Fibroblast of peridontal ligament (primary cell): ENCODE measurements around the gene ACTN1.

Experiments used
- DNase-seq: peaks from one replicate; pipeline ENCODE4 v3.0.0-alpha.2; 2010; ENCODE audit errors: extremely low read depth

The ACTN1 gene

DNA sequence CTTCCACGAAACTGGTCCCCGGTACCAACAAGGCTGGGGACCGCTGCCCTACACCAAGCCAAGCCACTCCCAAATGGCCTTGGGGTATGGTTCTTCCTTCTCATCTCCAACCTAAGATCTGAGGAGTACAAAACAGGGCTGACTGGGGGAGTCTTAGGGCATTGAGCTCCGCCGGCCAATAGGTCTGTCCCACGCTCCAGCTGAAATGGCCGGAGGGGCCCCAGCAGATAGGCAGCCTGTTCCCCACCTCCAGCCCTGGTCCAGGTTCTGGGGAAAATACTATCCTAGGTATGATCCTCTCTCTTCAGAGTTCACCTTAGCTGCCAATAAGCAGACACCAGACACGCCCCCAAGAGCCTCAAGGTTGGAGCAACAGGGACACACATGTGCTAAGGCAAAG, 90.2 kb downstream of the ACTN1 start:
- DNase-seq: no peak

DNA sequence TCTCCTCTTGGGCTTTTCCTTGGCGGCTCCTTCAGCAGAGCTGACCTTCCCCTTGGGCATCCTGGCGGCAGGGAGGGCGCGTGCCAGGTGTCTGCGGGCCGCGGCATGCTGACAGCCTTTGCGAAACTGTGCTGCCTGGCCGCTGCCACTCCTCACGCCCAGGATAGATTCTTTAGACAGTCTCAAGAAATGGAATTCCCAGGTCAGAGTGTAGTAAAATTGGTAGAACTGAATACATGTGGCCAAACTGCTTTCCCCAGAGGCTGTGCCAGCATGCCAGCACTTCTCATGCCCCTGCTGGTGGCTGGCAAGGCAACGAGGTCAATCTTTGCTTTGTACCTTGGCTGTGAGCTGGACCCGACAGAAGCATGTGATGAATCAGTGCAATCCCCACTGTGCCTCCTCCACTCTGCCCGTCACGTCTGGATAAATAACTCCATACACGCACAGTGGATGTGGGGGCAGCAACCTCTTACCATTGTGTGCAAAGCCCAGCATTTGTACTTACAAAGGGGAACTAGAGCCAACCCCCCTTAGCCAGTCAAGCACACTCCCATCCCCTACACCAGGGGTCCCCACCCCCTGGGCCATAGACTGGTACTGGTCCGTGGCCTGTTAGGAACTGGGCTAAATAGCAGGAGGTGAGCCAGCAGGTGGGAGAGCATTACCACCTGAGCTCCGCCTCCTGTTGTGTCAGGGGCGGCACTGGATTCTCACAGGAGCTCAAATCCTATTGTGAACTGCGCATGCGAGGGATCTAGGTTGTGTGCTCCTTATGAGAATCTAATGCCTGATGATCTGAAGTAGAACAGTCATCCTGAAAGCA, 90.9 kb downstream of the ACTN1 start:
- DNase-seq: no peak

DNA sequence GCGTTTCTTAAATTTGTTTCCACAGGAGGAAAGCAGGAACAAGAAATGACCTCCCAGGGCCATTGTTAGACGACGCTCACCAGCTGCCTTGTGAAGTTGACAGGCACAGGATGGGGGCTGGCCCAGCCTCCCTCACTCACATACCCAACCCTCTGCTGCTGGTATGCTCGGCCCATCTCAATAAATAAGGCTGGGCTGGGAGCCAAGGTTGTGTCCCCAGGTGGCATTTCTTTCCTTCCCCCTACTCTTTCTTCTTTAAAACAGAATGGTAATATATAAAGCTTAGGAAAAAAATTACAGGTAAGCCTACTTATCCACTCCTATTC, 93.0 kb downstream of the ACTN1 start:
- DNase-seq: no peak

DNA sequence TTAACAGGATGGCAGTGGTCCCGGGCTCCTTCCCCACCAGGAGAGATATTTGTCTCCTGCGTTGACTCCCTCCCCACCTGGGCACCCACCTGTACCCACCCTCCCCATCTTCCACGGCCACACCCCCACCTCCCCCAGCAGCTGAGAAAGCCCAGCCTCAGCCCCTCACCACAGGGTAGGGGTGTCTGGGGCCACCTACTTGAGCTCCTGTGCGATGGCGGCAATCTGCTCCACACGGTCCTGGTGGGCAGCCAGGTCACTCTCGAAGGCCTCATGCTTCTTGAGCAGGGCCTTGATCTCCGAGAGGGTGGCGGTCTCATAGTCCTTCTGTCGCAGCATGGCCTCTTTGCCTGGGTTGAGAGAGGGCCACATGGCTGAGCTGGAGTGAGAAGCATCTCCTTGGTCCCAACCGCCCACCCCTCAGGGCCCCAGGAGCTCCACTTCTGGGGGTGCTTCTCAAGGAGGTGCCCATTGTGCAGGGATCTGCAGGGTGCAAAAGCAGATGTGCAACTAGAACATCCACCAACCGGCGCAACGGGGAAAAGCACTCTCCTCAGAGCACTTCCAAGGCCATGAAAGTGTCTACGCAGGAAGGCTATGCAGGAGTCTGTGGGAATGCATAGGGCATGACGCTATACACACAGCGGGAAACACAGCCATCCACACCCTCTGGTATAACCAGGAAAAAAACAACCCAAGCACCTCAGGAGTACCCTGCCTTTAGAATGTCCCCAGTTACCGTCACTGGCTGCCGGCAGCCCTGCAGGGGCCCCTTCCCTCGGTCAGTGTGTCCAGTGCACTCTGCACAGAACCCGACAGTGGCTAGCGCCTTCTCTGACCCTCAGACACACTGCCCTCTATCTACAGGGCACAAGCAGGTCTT, 93.6 kb downstream of the ACTN1 start:
- no peak for DNase-seq

DNA sequence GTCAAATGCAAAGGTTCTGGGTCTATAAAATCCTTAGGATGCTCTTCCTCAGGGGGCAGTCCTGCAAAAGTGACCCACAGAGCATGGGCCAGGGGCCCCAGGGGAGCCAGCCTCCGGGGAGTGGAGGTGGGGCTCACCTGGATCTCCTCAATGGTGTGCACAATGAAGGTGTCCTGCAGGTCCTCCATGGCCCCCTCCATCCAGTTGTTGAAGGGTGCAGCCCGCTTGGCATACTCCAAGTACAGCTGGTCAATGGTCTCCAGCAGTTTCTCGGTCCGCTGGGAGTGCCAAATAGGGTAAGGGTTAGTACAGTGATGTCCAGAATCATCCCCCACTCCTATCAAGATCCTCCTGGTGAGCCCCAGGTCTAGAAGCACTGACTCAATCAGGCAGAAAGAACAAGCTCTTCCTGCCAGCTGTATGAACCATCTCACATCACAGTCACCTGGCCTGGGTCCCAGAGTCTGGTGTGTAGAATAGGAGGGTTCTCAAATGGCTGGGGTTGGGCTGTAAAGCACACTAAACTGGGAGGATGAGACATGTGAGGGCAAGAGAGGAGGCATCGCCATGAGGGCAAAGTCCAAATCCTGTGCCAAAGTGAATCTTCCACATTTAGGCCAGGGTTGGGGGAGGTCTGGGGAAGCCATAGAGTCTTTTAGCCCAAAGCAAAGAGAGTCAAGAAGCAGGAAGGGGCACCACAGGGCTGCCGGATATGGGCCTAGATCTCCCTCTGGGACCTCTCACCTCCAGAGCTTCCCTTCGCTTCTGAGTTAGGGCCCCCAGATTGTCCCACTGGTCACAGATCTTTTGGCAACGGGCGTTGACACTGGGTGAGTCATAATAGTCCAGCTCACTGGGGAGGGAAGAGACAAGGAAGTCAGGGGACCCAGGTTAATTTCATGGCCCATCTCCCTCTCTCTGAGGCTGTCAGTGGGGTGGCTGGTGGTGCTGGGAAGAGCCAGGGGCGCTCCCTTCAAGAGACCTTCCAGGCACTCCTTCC, 94.8 kb downstream of the ACTN1 start:
- DNase-seq: peak; percentile 91

DNA sequence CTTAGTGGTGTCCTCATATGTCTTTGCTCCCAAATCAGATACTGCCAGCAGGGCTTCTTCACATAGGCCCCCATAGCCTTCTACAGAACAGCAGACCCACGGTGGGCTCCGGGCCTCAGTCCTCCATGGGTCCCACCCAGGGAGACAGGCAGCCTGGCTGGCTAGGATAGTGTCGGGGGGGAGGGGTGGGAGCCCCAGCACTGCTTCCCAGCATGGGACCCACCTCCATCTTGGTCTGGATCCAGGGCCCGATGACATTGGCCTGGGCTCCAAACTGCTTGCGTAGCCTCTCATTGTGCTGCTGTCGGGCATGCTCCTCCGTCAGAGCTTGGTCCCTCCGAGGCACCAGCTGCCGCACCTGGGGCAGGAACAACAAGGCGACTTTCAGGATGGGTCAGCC, 96.9 kb downstream of the ACTN1 start:
- no peak for DNase-seq

DNA sequence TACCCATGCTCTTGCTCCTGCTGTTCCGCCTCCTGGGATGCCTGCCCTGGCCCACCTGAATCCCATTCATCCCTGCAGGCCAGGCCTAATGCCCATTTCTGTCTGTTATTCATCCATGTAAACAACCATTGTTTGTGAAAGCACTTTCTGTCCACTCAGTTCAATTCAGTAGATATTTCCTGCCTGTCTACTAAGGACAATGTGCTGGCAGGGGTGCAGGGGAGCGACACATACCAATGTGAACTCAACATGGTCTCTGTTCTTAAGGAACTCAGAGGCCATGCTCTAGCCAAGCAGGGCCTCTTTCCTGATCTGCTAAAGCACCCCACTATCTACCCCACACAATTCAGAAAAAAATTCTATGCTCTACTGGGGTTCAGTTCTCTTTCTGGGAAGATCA, 97.7 kb downstream of the ACTN1 start:
- no peak for DNase-seq

DNA sequence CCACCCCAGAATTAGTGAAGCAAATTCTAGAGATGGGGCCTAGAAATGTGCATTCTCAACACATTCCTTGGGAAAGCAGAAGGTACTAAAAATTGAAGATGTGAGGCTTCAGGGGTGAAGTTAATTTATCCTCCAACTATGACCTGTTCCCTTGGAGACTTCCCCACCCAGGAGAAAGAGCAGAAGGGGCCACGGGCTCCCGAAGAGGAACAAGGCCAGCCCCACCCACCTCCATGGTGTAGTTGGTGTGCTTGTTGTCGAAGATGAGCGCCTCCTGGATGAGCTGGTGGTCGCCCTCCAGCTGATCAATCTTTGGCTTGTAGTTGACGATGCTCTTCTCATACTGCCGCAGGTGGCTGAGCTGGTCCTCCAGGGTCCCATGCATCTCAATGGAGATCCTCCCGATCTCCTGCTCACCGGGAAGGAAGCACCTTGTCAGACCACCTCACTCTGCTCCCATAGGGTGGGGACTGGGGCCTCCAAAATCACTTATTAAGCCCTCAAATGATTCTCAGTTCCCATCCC, 98.5 kb downstream of the ACTN1 start:
- no peak for DNase-seq

DNA sequence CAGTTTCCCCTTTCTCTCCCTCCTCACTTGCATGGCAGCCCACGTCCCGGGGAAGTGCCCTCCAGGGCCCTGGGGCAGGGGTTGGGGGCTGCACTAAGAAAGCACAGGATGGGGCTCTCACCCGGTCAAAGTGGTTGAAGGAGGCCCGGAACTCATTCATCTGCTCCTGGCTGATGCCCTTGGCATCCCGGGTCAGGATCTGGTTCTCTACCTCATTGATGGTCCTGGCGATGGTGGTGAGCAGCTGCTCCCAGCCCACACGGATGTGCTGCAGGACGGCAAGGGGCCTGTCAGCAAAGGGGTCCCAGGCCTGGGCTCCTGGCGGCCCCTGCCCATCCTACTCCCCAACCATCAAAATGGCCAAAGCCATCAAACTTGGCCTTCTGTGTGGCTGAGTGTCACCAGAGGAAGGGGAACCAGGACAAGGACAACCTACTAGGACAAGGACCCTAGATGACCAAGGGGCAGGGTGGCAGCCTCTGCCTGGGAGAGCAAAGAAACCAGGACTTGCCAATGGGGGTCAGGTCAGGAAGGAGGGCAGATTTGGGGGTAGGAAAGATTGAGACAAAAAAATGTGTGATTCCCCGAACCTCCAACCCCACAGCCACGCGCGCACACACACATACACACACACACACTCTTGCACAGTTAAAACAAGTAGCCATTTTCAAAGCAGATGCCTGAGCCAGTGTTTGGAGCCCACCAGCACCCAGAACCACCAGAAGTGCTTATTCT, 99.1 kb downstream of the ACTN1 start:
- no peak for DNase-seq

DNA sequence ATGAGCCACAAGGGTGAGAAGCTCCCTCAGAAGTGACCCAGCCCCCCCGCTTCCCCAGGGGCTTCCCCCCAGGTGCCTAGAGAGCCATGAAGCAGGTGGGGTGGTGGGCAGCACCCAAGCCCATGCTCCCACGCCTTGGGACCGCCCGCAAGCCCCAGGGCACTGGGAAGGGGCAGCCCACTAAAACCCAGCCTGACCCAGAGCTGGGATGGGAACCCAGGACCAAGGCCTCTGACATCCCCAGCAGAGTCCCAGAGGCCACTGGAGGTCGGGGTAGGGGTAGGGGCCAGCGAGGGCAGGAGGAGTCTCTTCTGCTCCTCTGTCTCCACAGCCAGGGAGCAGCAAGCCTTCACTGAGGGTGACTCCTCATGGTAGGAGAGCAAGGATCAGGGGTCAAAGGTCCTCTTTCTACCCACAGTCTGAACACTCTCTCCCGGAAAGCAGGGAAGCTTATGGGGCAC, 99.8 kb downstream of the ACTN1 start:
- DNase-seq: no peak

DNA sequence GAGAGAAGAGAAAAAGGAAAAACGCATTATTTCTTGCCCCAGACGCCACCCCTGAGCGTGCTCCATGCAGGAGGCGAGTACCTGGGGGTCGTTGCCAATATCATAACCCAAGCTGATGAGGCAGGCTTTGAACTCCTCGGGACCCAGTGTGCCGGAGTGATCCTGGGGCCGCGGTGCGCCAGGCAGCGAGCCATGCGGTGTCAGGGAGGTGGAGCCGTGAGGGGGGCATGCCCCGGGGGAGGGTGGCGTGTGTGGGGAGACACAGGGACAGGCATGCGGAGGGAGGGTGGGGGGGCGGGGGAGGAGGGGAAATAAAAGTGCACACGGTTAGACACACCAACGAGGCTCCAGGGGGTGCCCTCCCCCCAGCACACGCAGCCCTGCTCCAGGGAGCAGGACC, 100.2 kb downstream of the ACTN1 start:
- DNase-seq: no peak

DNA sequence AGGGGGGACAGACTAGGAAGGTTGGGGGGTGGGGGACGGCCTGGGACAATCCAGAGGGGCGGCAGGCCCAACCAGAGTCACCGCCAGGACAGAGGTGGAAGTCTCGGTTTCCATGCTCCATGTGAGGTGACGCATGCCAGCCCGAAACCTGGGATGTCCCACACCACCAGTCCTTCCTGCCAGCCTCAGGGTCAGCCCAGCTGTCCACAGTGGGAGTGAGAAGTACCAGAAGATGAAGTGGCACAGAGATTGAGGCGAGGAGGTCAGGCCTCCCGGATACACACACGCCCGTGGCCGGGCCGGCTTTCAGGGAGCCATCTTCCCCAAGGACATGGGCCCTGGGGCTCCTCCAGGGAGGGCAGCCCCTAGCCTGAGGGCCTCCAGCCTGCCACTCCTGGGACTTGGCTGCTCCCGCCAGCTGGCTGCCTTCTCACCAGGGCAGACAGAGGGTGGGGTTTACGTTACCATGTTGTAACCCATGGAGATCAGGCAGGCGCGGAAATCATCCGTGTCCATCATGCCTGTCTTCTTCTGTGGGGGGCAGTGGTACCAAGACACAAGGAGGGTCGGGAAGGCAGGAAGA, 101.0 kb downstream of the ACTN1 start:
- DNase-seq: no peak

DNA sequence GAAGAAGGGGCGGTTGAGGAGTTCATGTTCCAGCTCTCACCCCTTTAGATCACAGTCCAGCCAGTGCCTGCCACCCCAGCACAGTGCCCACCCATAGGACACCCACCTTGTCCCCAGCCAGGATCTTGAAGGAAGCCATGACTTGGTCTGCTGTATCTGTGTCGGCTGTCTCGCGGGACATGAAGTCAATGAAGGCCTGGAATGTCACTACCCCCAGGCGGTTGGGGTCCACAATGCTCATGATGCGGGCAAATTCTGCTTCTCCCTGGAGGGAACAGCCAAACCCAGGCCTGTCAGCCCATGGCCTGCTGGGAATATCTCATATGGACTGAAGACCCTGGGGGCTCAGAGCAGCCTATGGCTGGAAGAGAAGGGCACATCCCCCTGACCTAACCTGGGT, 102.1 kb downstream of the ACTN1 start:
- DNase-seq: no peak

DNA sequence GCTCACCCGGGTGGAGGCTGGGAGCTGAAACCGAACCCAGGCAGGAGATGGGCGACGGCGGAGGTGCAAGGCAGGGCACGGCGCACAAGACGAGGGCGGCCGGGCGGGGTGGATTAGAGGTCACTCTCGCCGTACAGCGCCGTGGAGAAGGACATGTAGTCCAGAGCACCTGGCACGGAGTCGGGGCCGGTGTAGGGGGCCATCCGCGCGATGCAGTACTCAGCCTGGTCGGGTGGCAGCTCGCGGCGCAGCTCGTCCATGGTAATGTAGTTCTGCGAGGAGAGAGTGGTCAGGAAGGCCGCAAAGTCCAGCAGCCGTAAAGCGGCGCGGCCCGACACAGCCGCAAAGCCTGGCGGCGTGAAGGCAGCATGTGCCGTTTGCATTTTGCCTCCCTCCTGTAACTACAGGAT, 104.4 kb downstream of the ACTN1 start:
- no peak for DNase-seq

DNA sequence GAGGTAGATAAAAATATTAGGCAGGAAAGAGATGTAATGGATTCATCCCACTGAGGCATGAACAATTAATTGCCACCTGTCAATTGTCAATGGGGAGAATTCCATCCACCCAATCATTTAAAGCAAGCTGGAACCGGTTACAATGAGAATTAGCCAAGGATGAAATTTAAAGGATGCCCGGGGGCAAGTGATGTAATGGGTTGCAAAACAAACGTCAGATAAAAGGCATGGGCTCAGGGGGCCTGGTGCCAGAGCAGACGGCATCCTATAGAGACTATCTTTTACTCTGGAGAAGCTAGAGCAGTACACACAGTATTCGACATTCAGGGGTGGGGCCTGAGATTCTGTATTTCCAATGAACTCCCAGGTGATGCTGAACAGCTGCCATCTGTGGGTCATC, 105.7 kb downstream of the ACTN1 start:
- no peak for DNase-seq

DNA sequence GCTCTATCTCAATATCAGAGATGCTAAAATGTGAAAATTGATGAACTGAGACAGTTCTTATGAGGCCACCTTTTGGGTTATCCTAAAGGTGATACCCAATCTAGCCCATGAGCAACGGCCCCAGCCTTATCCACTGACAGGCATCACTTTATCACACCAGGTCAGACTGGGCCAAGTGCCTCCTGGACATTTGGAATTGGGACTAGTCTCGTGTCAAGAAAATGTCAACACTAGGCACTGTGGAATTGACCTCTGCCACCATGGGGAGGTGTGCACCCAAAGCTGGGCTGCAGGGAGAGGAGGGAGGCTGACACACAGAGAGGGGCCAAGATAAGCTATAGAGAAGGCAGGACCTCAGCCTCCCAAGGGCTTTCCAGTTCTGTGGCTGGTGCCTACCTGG, 107.7 kb downstream of the ACTN1 start:
- no peak for DNase-seq

DNA sequence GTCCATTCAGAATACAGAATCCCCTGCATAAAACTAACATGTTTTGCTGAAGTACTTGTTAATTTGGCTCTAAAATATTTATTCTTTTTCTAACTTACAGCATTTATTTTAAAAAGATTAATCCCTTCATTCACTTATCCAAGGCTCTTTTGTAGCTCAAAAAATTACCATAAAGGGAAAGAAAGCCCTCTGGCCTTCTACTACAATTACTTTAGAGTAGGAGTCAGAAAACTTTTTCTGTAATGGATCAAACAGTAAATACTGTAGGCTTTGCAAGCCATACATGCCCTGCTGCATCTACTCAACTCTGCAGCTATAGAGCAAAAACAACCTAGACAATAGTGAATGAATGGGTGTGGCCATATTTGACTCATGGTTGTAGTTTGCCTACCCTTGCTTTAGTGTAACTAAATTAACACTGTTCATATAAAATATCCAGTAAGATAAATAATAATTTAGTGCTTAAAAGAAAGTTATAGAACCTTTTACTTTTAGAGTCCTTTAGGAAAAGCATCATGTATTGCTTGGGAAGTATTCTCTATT, 112.0 kb downstream of the ACTN1 start:
- no peak for DNase-seq

DNA sequence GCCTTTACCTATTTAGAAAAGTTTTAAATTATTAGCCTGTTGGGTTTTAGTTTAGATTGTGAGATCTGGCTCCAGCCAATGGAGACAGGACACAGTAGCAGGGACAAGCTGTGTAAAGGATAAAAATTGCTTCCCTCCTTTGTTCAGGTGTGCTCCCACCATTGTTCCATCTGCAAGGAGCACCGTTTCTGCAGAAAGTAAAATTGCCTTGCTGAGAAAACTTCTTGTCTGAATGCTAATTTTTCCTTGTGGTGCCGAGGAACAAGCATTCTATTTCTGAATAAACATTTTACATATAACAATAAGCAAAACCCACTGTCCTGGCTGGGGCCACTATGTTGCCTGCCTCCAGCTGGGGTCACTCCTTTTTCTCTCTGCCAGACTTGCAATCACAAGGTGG, 113.6 kb downstream of the ACTN1 start:
- no peak for DNase-seq

DNA sequence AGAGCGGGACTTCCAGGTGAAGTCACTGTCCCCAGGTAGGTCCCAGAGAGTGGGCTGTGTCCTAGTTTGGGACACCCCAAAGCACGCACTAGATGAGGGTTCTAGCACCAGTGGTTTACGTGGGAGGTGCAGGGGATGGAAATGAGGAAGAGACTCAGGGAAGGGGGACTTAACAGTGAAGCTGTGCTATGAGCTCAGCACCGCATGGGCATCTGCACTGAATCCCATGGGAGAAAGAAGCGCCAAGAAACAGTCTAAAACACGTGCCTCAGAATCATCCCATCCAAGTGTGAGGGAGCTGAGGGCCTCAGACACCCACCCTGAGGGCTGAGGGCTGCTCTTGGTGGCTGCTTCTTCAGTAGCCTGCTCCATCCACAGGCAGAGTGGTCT, 114.7 kb downstream of the ACTN1 start:
- DNase-seq: peak; percentile 48

DNA sequence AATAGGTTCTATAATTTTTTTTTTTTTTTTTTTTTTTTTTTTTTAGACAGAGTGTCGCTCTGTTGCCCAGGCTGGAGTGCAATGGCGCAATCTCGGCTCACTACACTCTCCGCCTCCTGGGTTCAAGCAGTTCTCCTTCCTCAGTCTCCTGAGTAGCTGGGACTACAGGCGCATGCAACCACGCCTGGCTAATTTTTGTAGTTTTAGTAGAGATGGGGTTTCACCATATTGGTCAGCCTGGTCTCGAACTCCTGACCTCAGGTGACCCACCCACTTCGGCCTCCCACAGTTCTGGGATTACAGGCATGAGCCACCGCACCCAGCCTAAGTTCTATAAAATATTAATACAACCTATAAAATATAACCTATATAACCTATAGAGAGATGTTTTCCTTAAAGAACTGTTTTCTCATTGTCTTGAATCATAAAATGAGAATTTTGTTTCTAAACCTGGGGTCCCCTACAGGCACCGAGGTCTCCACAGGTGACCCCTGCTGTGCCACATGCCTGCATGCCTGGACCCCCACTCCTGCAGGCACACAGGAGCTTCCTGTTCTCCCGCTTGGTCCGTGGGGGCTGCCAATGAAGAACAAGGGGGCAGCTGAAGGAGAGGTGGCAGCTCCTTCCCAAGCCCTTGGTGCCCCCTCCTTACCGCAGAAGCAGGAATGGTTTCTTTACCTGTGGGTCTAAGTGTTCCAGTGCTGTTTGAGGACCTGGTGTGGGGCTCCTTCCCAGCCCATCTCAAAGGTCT, 115.3 kb downstream of the ACTN1 start:
- DNase-seq: no peak
